ENCODE measurements around the gene RIT1.

The RIT1 gene

GRCh38 chr1:155861896-155862295 lies 49.3 kb downstream of the RIT1 start:
- Histone ChIP-seq H4K20me1 (ENCODE audit: insufficient read depth, low read length) (no peaks in the 10 kb centered on the region), H3K9me3 (ENCODE audit: low read length) (no peaks in the 10 kb centered on the region), H3K36me3 (ENCODE audit: insufficient read depth, low read length) (no peaks in the 10 kb centered on the region), H3K4me3 (ENCODE audit: low read depth, low read length, poor library complexity, severe bottlenecking) (no peak overlapping the region), H3K27me3 (ENCODE audit: insufficient read depth, low read length) (no peaks in the 10 kb centered on the region), H3K9ac (ENCODE audit: low read length) (no peak overlapping the region), H3K79me2 (ENCODE audit: insufficient read depth, low read length) (no peaks in the 10 kb centered on the region), H3K4me2 (ENCODE audit: low read length) (no peak overlapping the region), H3F3A (ENCODE audit: insufficient read depth, low read length) (peaks cover 11% of the 10 kb centered on the region), H3K27ac (ENCODE audit: low read depth, low read length, poor library complexity, severe bottlenecking) (no peak overlapping the region), H2AFZ (ENCODE audit: low read length) (no peak overlapping the region), H3K4me1 (ENCODE audit: insufficient read depth, low read length, severe bottlenecking) (peaks cover 33% of the 10 kb centered on the region), H3K9me2 (ENCODE audit: low read depth, low read length) (no peaks in the 10 kb centered on the region)
- TF ChIP-seq CTCF (IDR thresholded peaks at IDR 0.05; ENCODE audit: low read length) (no peak), EZH2 (IDR thresholded peaks at IDR 0.05; ENCODE audit: borderline replicate concordance, low read length) (no peak)

- no peak overlapping the region for H2AFZ ChIP-seq (ENCODE audit: low read length)
- peaks cover 39% of the 10 kb centered on the region for H3K4me1 ChIP-seq (ENCODE audit: insufficient read depth, low read length, severe bottlenecking)
- no peaks in the 10 kb centered on the region for H3K36me3 ChIP-seq (ENCODE audit: insufficient read depth, low read length)
- H3K27ac ChIP-seq (ENCODE audit: low read depth, low read length, poor library complexity, severe bottlenecking): peak overlapping the region; percentile 28
- peaks cover 9% of the 10 kb centered on the region for H3K79me2 ChIP-seq (ENCODE audit: insufficient read depth, low read length)
- peak overlapping the region; percentile 74 for H3K4me2 ChIP-seq (ENCODE audit: low read length)
- H3K4me3 ChIP-seq (ENCODE audit: low read depth, low read length, poor library complexity, severe bottlenecking): peak overlapping the region; percentile 55
- peak overlapping the region; percentile 48 for H3K9ac ChIP-seq (ENCODE audit: low read length)
- H3K27me3 ChIP-seq (ENCODE audit: insufficient read depth, low read length): no peaks in the 10 kb centered on the region
- peaks cover 11% of the 10 kb centered on the region for H3F3A ChIP-seq (ENCODE audit: insufficient read depth, low read length)
- no peaks in the 10 kb centered on the region for H3K9me3 ChIP-seq (ENCODE audit: low read length)
- H4K20me1 ChIP-seq (ENCODE audit: insufficient read depth, low read length): no peaks in the 10 kb centered on the region
- H3K9me2 ChIP-seq (ENCODE audit: low read depth, low read length): no peaks in the 10 kb centered on the region
- TF ChIP-seq EZH2 (IDR thresholded peaks at IDR 0.05; ENCODE audit: borderline replicate concordance, low read length) (no peak), CTCF (IDR thresholded peaks at IDR 0.05; ENCODE audit: low read length) (no peak)
These were observed 50.1 kb downstream of the RIT1 start for GRCh38 chr1:155860970-155861510.

- H3K9ac ChIP-seq (ENCODE audit: low read length): peak overlapping the region; percentile 48
These were observed 51.0 kb downstream of the RIT1 start for GRCh38 chr1:155859881-155860871.

More at GRCh38 chr1:155859881-155860871, 51.0 kb downstream of the RIT1 start:
- peak overlapping the region; percentile 28 for H3K27ac ChIP-seq (ENCODE audit: low read depth, low read length, poor library complexity, severe bottlenecking)
- no peaks in the 10 kb centered on the region for H3K27me3 ChIP-seq (ENCODE audit: insufficient read depth, low read length)
- peaks cover 41% of the 10 kb centered on the region for H3K4me1 ChIP-seq (ENCODE audit: insufficient read depth, low read length, severe bottlenecking)
- no peaks in the 10 kb centered on the region for H3K9me3 ChIP-seq (ENCODE audit: low read length)
- H3K4me2 ChIP-seq (ENCODE audit: low read length): peak overlapping the region; percentile 74
- peak overlapping the region; percentile 55 for H3K4me3 ChIP-seq (ENCODE audit: low read depth, low read length, poor library complexity, severe bottlenecking)
- H3K79me2 ChIP-seq (ENCODE audit: insufficient read depth, low read length): peaks cover 11% of the 10 kb centered on the region
- no peaks in the 10 kb centered on the region for H4K20me1 ChIP-seq (ENCODE audit: insufficient read depth, low read length)
- peaks cover 11% of the 10 kb centered on the region for H3F3A ChIP-seq (ENCODE audit: insufficient read depth, low read length)
- peak overlapping the region; percentile 48; the same call in 1 of the 2 replicates for H2AFZ ChIP-seq (ENCODE audit: low read length)
- no peaks in the 10 kb centered on the region for H3K9me2 ChIP-seq (ENCODE audit: low read depth, low read length)
- no peaks in the 10 kb centered on the region for H3K36me3 ChIP-seq (ENCODE audit: insufficient read depth, low read length)
- TF ChIP-seq EZH2 (IDR thresholded peaks at IDR 0.05; ENCODE audit: borderline replicate concordance, low read length) (no peak), CTCF (IDR thresholded peaks at IDR 0.05; ENCODE audit: low read length) (no peak)

All from OCI-LY1 (cell line).